Ureter (tissue), 1 donor: ENCODE data around the gene LYST. TPM values are rescaled to one million over a fixed set of nuclear protein-coding genes. Genes with fewer than 3 reads are reported as not detected.

Experiments used
- total RNA-seq: library from RNA; stranded (reverse); gene quantifications from one replicate; pipeline ENCODE4 v1.2.4, GENCODE V29; 2023
- donor health status: DM: yes; HTN: yes; CAD: no.

LYST gene
- total RNA-seq, 1 donor from 2014 or later = 66.1 TPM

Other genes starting within 250 kb of the LYST start
- gene GNG4, start 217.1 kb downstream of the LYST start, total RNA-seq = not detected
- gene NID1, start 198.2 kb upstream of the LYST start, total RNA-seq = 89.3 TPM